Stimulated activated CD8-positive, alpha-beta memory T cell treated with anti-CD3 and anti-CD28 coated beads, Interleukin-7, amount 100 ng/mL, for 24 hours (primary cell): Measurements from ENCODE around the gene C20orf173.
A peak's percentile ranks its signal among the peaks of the same experiment; 100 is the strongest.
"Not testable (repeated sequence)": the region's sequence is repeated elsewhere in the genome, so short reads cannot be mapped to it uniquely, and the experiment has no call there.

Experiments used
- DNase-seq: peaks from one replicate; pipeline ENCODE4 v3.0.0-alpha.2; 2020; ENCODE audit warnings: low read depth

Gene C20orf173

GRCh38 chr20:35546127-35546526 is 16.7 kb upstream of the C20orf173 start:
- no peak for DNase-seq

- DNase-seq, result not testable (repeated sequence)
Observed at GRCh38 chr20:35544941-35545340, 15.5 kb upstream of the C20orf173 start.

GRCh38 chr20:35544436-35544835 is 15.0 kb upstream of the C20orf173 start:
- DNase-seq, result no peak

- no peak for DNase-seq
Observed at GRCh38 chr20:35542990-35543389, 13.5 kb upstream of the C20orf173 start.

- DNase-seq, result peak; percentile 96
Observed at GRCh38 chr20:35541783-35542662, 12.6 kb upstream of the C20orf173 start, which contains the start of gene ERGIC3. Gene ERGIC3, plus strand, starts transcription at chr20:35542078. Its CDS starts 20 bp downstream, at chr20:35542098.

- DNase-seq, result no peak
Observed at GRCh38 chr20:35541118-35541782, 11.8 kb upstream of the C20orf173 start.

- DNase-seq, result no peak
Observed at GRCh38 chr20:35539756-35540212, 10.3 kb upstream of the C20orf173 start.

- DNase-seq, result no peak
Observed at GRCh38 chr20:35527122-35527769, 2.2 kb downstream of the C20orf173 start.

GRCh38 chr20:35525639-35526038 is 3.8 kb downstream of the C20orf173 start:
- no peak for DNase-seq

GRCh38 chr20:35523298-35523888 is 6.1 kb downstream of the C20orf173 start:
- no peak for DNase-seq

GRCh38 chr20:35518955-35519354 is 10.5 kb downstream of the C20orf173 start:
- no peak for DNase-seq

- DNase-seq, result not testable (repeated sequence)
Observed at GRCh38 chr20:35517767-35518166, 11.7 kb downstream of the C20orf173 start.

GRCh38 chr20:35517125-35517524 is 12.3 kb downstream of the C20orf173 start:
- no peak for DNase-seq

GRCh38 chr20:35515949-35516645 is 13.4 kb downstream of the C20orf173 start:
- DNase-seq, result no peak

- no peak for DNase-seq
Observed at GRCh38 chr20:35515341-35515740, 14.1 kb downstream of the C20orf173 start.

GRCh38 chr20:35514371-35514932 is 15.0 kb downstream of the C20orf173 start:
- DNase-seq, result no peak

- DNase-seq, result no peak
Observed at GRCh38 chr20:35511814-35512420, 17.5 kb downstream of the C20orf173 start.

- DNase-seq, result no peak
Observed at GRCh38 chr20:35510951-35511735, 18.3 kb downstream of the C20orf173 start.

- DNase-seq, result no peak
Observed at GRCh38 chr20:35508493-35509218, 20.8 kb downstream of the C20orf173 start.
